ENCODE measurements around the gene TSEN15.

Gene TSEN15

GRCh38 chr1:184069675-184070074, 18.1 kb downstream of the TSEN15 start:
- H3K4me3 ChIP-seq (ENCODE audit: low read length) = no peak overlapping the region
- no peak overlapping the region for H2AK5ac ChIP-seq (ENCODE audit: low read length)
- H3K4me2 ChIP-seq (ENCODE audit: low read length) = no peak overlapping the region
- H3K27me3 ChIP-seq (ENCODE audit: insufficient read depth, low read length, poor library complexity) = no peaks in the 10 kb centered on the region
- H3K4ac ChIP-seq (ENCODE audit: low read depth, low read length) = no peak overlapping the region
- no peak overlapping the region for H4K8ac ChIP-seq (ENCODE audit: low read depth, low read length)
- no peak overlapping the region for H3K23ac ChIP-seq (ENCODE audit: low read length)
- H3K18ac ChIP-seq (ENCODE audit: low read length) = no peak overlapping the region
- H4K5ac ChIP-seq (ENCODE audit: low read length) = no peak overlapping the region
- H3K56ac ChIP-seq (ENCODE audit: low read length) = no peak overlapping the region
- H2BK120ac ChIP-seq (ENCODE audit: low read depth, low read length) = no peak overlapping the region
- H3K79me1 ChIP-seq (ENCODE audit: low read length) = no peaks in the 10 kb centered on the region
- H3K36me3 ChIP-seq (ENCODE audit: control insufficient read depth, insufficient read depth, low read length) = no peaks in the 10 kb centered on the region
- H3K27ac ChIP-seq (ENCODE audit: low read depth, low read length) = no peak overlapping the region
- DNase-seq = no peak
- H2BK5ac ChIP-seq (ENCODE audit: low read length) = no peak overlapping the region
- no peak overlapping the region for H2BK15ac ChIP-seq (replicated peaks; ENCODE audit: low read depth)
- no peaks in the 10 kb centered on the region for H3K79me2 ChIP-seq (ENCODE audit: control insufficient read depth, insufficient read depth, low read length)
- no CpG with 5 or more reads among the region's 2 CpGs for WGBS (ENCODE audit: extremely low coverage, insufficient coverage, low lambda C conversion rate)
- H3K9ac ChIP-seq (ENCODE audit: low read length) = no peak overlapping the region
- H3K4me1 ChIP-seq (ENCODE audit: control insufficient read depth, low read depth, low read length) = no peaks in the 10 kb centered on the region

DNA sequence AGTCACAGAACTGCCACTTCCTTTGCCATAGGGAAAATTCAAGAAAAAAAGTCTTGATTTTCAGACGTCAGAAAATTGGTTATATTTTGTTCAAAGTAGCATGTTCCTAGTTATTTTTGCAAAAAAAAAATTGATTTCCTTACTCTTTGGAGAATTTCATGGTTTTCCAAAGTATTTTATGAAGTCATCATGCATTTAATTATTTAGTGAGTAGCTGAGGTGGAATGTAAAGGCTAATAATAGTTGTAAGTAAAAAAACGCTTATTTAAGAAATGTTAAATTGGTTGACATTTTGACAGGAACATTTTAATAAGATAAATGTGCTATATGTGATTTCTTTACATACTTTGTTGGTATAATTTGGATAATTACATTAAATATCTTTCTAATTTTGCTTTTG, 20.8 kb downstream of the TSEN15 start:
- Histone ChIP-seq H3K79me2 (ENCODE audit: control insufficient read depth, insufficient read depth, low read length) (no peaks in the 10 kb centered on the region), H4K5ac (ENCODE audit: low read length) (no peak overlapping the region), H3K27ac (ENCODE audit: low read depth, low read length) (no peak overlapping the region), H2BK15ac (replicated peaks; ENCODE audit: low read depth) (no peak overlapping the region), H2BK5ac (ENCODE audit: low read length) (no peak overlapping the region), H3K79me1 (ENCODE audit: low read length) (no peaks in the 10 kb centered on the region), H3K36me3 (ENCODE audit: control insufficient read depth, insufficient read depth, low read length) (no peaks in the 10 kb centered on the region), H4K8ac (ENCODE audit: low read depth, low read length) (no peak overlapping the region), H3K56ac (ENCODE audit: low read length) (no peak overlapping the region), H3K18ac (ENCODE audit: low read length) (no peak overlapping the region), H3K4me3 (ENCODE audit: low read length) (no peak overlapping the region), H3K9ac (ENCODE audit: low read length) (no peak overlapping the region), H3K4me2 (ENCODE audit: low read length) (no peak overlapping the region), H2AK5ac (ENCODE audit: low read length) (no peak overlapping the region), H2BK120ac (ENCODE audit: low read depth, low read length) (no peak overlapping the region), H3K4ac (ENCODE audit: low read depth, low read length) (no peak overlapping the region), H3K23ac (ENCODE audit: low read length) (no peak overlapping the region), H3K4me1 (ENCODE audit: control insufficient read depth, low read depth, low read length) (no peaks in the 10 kb centered on the region), H3K27me3 (ENCODE audit: insufficient read depth, low read length, poor library complexity) (no peaks in the 10 kb centered on the region)
- 100% methylated on average over 1 of the region's 2 CpGs for WGBS (ENCODE audit: extremely low coverage, insufficient coverage, low lambda C conversion rate)
- DNase-seq = no peak

DNA sequence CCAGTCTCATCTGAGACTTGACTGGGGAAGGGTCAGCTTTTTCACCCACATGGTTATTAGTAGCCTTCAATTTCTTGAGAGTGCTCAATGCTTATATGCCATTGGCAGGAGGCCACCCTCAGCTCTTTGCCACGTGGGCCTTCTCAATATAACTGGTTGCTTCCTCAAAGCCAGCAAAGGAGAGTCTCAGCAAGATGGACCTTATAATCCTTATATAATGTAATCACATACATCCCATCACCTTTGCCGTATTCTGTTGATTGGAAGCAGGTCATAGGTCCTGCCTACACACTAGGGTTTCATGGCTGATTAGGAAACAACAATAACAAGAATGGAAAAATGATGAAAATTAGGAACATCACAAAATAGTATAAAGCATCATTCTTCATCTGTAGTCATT, 22.9 kb downstream of the TSEN15 start:
- Histone ChIP-seq H3K27me3 (ENCODE audit: insufficient read depth, low read length, poor library complexity) (no peaks in the 10 kb centered on the region), H4K8ac (ENCODE audit: low read depth, low read length) (no peak overlapping the region), H3K18ac (ENCODE audit: low read length) (no peak overlapping the region), H3K79me1 (ENCODE audit: low read length) (no peaks in the 10 kb centered on the region), H3K4me2 (ENCODE audit: low read length) (no peak overlapping the region), H2BK5ac (ENCODE audit: low read length) (no peak overlapping the region), H2AK5ac (ENCODE audit: low read length) (no peak overlapping the region), H2BK120ac (ENCODE audit: low read depth, low read length) (no peak overlapping the region), H3K27ac (ENCODE audit: low read depth, low read length) (no peak overlapping the region), H3K23ac (ENCODE audit: low read length) (no peak overlapping the region), H3K79me2 (ENCODE audit: control insufficient read depth, insufficient read depth, low read length) (no peaks in the 10 kb centered on the region), H3K4me1 (ENCODE audit: control insufficient read depth, low read depth, low read length) (no peaks in the 10 kb centered on the region), H4K5ac (ENCODE audit: low read length) (no peak overlapping the region), H3K4me3 (ENCODE audit: low read length) (no peak overlapping the region), H3K36me3 (ENCODE audit: control insufficient read depth, insufficient read depth, low read length) (no peaks in the 10 kb centered on the region), H3K4ac (ENCODE audit: low read depth, low read length) (no peak overlapping the region), H3K9ac (ENCODE audit: low read length) (no peak overlapping the region), H2BK15ac (replicated peaks; ENCODE audit: low read depth) (no peak overlapping the region), H3K56ac (ENCODE audit: low read length) (no peak overlapping the region)
- no CpG with 5 or more reads among the region's 2 CpGs for WGBS (ENCODE audit: extremely low coverage, insufficient coverage, low lambda C conversion rate)
- no peak for DNase-seq

DNA sequence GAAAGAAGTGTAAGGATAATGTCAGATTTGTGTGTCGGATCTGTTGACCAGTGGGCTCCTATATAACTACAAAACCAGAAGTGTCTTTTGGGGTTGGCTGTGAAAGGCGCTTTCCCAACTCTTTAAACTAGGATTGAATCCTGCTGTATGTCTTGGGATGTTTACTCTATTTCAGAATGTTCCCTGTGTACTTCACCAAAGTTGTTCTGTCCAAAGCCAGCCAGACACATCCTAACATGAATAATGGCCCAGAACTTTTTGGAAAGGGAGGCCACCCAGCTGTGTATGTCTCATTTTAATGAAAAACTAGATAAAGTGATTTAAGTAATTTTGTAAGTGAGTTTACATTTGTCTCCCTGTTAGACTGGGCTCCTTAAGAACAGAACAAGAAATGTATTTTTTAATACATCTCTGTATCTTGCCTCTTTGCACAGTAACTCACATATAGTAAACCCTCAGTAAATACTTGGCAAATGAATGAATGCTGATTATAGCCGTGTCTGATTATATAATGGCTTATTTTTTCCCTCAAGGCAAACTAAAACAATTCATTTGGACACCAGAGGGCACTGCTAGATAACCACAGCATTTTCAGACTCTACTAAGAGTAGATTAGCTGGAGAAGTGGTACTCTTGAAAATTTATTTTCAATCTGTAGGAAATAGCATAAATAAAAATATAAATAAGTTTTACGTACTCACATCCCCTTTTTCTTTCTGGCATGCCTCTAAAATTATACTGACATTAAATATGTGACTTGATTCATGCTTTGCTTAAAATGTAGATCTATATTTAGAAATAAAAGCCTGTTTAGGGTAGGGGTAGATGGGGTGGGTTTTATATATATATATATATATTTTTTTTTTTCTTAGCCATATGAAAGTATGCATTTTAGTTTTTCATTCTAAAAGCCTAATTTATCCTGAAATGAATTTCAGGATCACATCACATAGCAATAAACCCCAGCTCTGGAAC, 23.8 kb downstream of the TSEN15 start:
- H3K4ac ChIP-seq (ENCODE audit: low read depth, low read length) = no peak overlapping the region
- no peak overlapping the region for H2BK120ac ChIP-seq (ENCODE audit: low read depth, low read length)
- no peak overlapping the region for H4K8ac ChIP-seq (ENCODE audit: low read depth, low read length)
- H3K27ac ChIP-seq (ENCODE audit: low read depth, low read length) = no peak overlapping the region
- H3K79me1 ChIP-seq (ENCODE audit: low read length) = no peaks in the 10 kb centered on the region
- H3K27me3 ChIP-seq (ENCODE audit: insufficient read depth, low read length, poor library complexity) = no peaks in the 10 kb centered on the region
- H3K4me1 ChIP-seq (ENCODE audit: control insufficient read depth, low read depth, low read length) = no peaks in the 10 kb centered on the region
- H3K9ac ChIP-seq (ENCODE audit: low read length) = no peak overlapping the region
- no peak overlapping the region for H3K18ac ChIP-seq (ENCODE audit: low read length)
- H3K56ac ChIP-seq (ENCODE audit: low read length) = no peak overlapping the region
- no CpG with 5 or more reads among the region's 4 CpGs for WGBS (ENCODE audit: extremely low coverage, insufficient coverage, low lambda C conversion rate)
- no peaks in the 10 kb centered on the region for H3K36me3 ChIP-seq (ENCODE audit: control insufficient read depth, insufficient read depth, low read length)
- no peak overlapping the region for H3K23ac ChIP-seq (ENCODE audit: low read length)
- H2BK5ac ChIP-seq (ENCODE audit: low read length) = no peak overlapping the region
- no peak overlapping the region for H3K4me2 ChIP-seq (ENCODE audit: low read length)
- no peak overlapping the region for H2AK5ac ChIP-seq (ENCODE audit: low read length)
- DNase-seq = peak; percentile 57
- H4K5ac ChIP-seq (ENCODE audit: low read length) = no peak overlapping the region
- H3K79me2 ChIP-seq (ENCODE audit: control insufficient read depth, insufficient read depth, low read length) = no peaks in the 10 kb centered on the region
- H2BK15ac ChIP-seq (replicated peaks; ENCODE audit: low read depth) = no peak overlapping the region
- H3K4me3 ChIP-seq (ENCODE audit: low read length) = no peak overlapping the region

GRCh38 chr1:184078564-184079249, 27.2 kb downstream of the TSEN15 start:
- Histone ChIP-seq H2BK5ac (ENCODE audit: low read length) (no peak overlapping the region), H3K4me1 (ENCODE audit: control insufficient read depth, low read depth, low read length) (no peaks in the 10 kb centered on the region), H3K4ac (ENCODE audit: low read depth, low read length) (no peak overlapping the region), H3K79me1 (ENCODE audit: low read length) (no peaks in the 10 kb centered on the region), H3K23ac (ENCODE audit: low read length) (no peak overlapping the region), H4K8ac (ENCODE audit: low read depth, low read length) (peak overlapping the region; percentile 28), H3K4me2 (ENCODE audit: low read length) (no peak overlapping the region), H3K56ac (ENCODE audit: low read length) (no peak overlapping the region), H3K4me3 (ENCODE audit: low read length) (no peak overlapping the region), H3K18ac (ENCODE audit: low read length) (no peak overlapping the region), H2BK15ac (replicated peaks; ENCODE audit: low read depth) (no peak overlapping the region), H2AK5ac (ENCODE audit: low read length) (no peak overlapping the region), H2BK120ac (ENCODE audit: low read depth, low read length) (no peak overlapping the region), H3K79me2 (ENCODE audit: control insufficient read depth, insufficient read depth, low read length) (no peaks in the 10 kb centered on the region), H3K36me3 (ENCODE audit: control insufficient read depth, insufficient read depth, low read length) (no peaks in the 10 kb centered on the region), H3K9ac (ENCODE audit: low read length) (no peak overlapping the region), H4K5ac (ENCODE audit: low read length) (no peak overlapping the region), H3K27ac (ENCODE audit: low read depth, low read length) (no peak overlapping the region), H3K27me3 (ENCODE audit: insufficient read depth, low read length, poor library complexity) (no peaks in the 10 kb centered on the region)
- no CpG with 5 or more reads among the region's 2 CpGs for WGBS (ENCODE audit: extremely low coverage, insufficient coverage, low lambda C conversion rate)
- DNase-seq = no peak
